K562 (cell line): ENCODE measurements around the gene ACSM6. TPM values are rescaled to one million over a fixed set of nuclear protein-coding genes. Genes with fewer than 3 reads are reported as not detected.
A peak's percentile ranks its signal among the peaks of the same experiment; 100 is the strongest.

Source experiments
- ATAC-seq: fragments of 200-7000 bp; cut with Tn5 transposase; 3 replicates; pipeline ENCODE4 v1.9.1; 2020; ENCODE audit warnings: moderate library complexity
- BruUV-seq: library from RNA; stranded (reverse); fragments of 400-500 nt; replicated peaks from 2 replicates; lab custom pipeline; 2021; lab: Mats Ljungman, UMichigan
- CTCF ChIA-PET: fragments of 300-600 bp; formaldehyde crosslinking; extraction: SDS; loops from one replicate; lab custom pipeline; 2021; ENCODE audit warnings: low intra/inter-chr PET ratio; lab: Yijun Ruan, JAX
- POLR2A ChIA-PET: fragments of 300-600, 350-650 bp; sonication (Branson Sonifier 250); formaldehyde crosslinking; extraction: SDS; loops from one replicate; lab custom pipeline; 2021; ENCODE audit warnings: antibody characterized with exemption, inconsistent platforms; lab: Yijun Ruan, JAX
- DNase-seq, 4 experiments: peaks; one replicate each; pipeline versions ENCODE4 v3.0.0 to v3.0.0-alpha.2; 2011 to 2018; ENCODE audit warnings: low spot score in 3 of 4, mixed read lengths in 3 of 4; ENCODE audit errors: extremely low read depth in 1 of 4
- FAIRE-seq: peaks from 2 replicates; lab custom pipeline; 2011; peaks lifted over from hg19 to GRCh38; lab: Jason Lieb, UNC
- H2AFZ ChIP-seq: 2 replicates; pipeline ENCODE4 v1.6.0; 2011; ENCODE audit warnings: low read depth, low read length, control low read depth, inconsistent platforms
- H3K27ac ChIP-seq: fragments of 200-600 bp; 3 replicates; pipeline ENCODE4 v1.8.0; 2011; ENCODE audit warnings: low read depth, mild to moderate bottlenecking, control low read depth, inconsistent platforms, low read length, moderate library complexity, mixed read lengths; ENCODE audit errors: extremely low read depth
- H3K27me3 ChIP-seq, 2 experiments: fragments of 300-600 bp in 1 of 2; 2 replicates in 1 of 2; 3 replicates in 1 of 2; pipeline versions ENCODE4 v1.6.0 to v1.8.0; 2011; ENCODE audit warnings: inconsistent platforms in 2 of 2, low read length in 2 of 2, mild to moderate bottlenecking in 1 of 2, mixed read lengths in 1 of 2, moderate library complexity in 1 of 2; ENCODE audit not compliant: control insufficient read depth in 2 of 2, insufficient read depth in 2 of 2
- H3K36me3 ChIP-seq: fragments of 300-600 bp; 3 replicates; pipeline ENCODE4 v1.8.0; 2011; ENCODE audit warnings: mild to moderate bottlenecking, low read length, inconsistent platforms; ENCODE audit not compliant: control insufficient read depth, insufficient read depth
- H3K4me1 ChIP-seq, 2 experiments: fragments of 200-600 bp in 1 of 2; replicated peaks in 1 of 2; 2 replicates in 1 of 2; 3 replicates in 1 of 2; pipeline versions ENCODE4 v1.5.1 to v1.8.0; 2011; ENCODE audit warnings: inconsistent platforms in 2 of 2, low read length in 2 of 2, mild to moderate bottlenecking in 1 of 2, mixed read lengths in 1 of 2, moderate library complexity in 1 of 2; ENCODE audit not compliant: control insufficient read depth in 2 of 2, insufficient read depth in 2 of 2
- H3K4me2 ChIP-seq: 2 replicates; pipeline ENCODE4 v1.6.1; 2011; ENCODE audit warnings: low read length, control low read depth, inconsistent platforms, mixed read lengths; ENCODE audit not compliant: insufficient read depth
- H3K4me3 ChIP-seq: fragments of 200-600 bp; sonication (generic), shearing (Covaris generic); 2 replicates; pipeline ENCODE4 v1.5.1; 2016; ENCODE audit warnings: control low read depth, inconsistent platforms
- H3K79me2 ChIP-seq: fragments of 200-600 bp; 3 replicates; pipeline ENCODE4 v1.8.0; 2011; ENCODE audit warnings: low read length, inconsistent platforms; ENCODE audit not compliant: control insufficient read depth, insufficient read depth
- H3K9ac ChIP-seq, 2 experiments: 2 replicates each; pipeline versions ENCODE4 v1.6.0 to v1.6.1; 2011; ENCODE audit warnings: low read depth in 2 of 2, low read length in 2 of 2, control low read depth in 1 of 2, inconsistent platforms in 1 of 2, mild to moderate bottlenecking in 1 of 2, mixed read lengths in 1 of 2; ENCODE audit not compliant: insufficient read depth in 1 of 2
- H3K9me1 ChIP-seq: one replicate; pipeline ENCODE4 v1.6.0; 2011; ENCODE audit warnings: inconsistent platforms, mild to moderate bottlenecking, low read length, moderate library complexity; ENCODE audit not compliant: control insufficient read depth, insufficient read depth
- H3K9me3 ChIP-seq: replicated peaks from 2 replicates; pipeline ENCODE4 v1.5.1; 2011; ENCODE audit warnings: low read depth, low read length, inconsistent platforms; ENCODE audit not compliant: control insufficient read depth, insufficient read depth
- H4K20me1 ChIP-seq: replicated peaks from 2 replicates; pipeline ENCODE4 v1.6.1; 2011; ENCODE audit warnings: low read length, inconsistent platforms, mixed read lengths; ENCODE audit not compliant: control insufficient read depth, insufficient read depth
- ATF3 ChIP-seq, 2 experiments: fragments of 450-650 bp in 1 of 2; sonication (generic) in 1 of 2; formaldehyde crosslinking in 1 of 2; IDR thresholded peaks in 1 of 2; conservative IDR thresholded peaks in 1 of 2; 2 replicates each; pipeline versions ENCODE4 v1.6.1 to v1.8.1; 2016 to 2023; ENCODE audit warnings: mild to moderate bottlenecking in 2 of 2, moderate library complexity in 2 of 2, inconsistent platforms in 1 of 2, missing genetic modification reagents in 1 of 2
- CBX2 ChIP-seq: fragments of 200-600 bp; sonication (generic); IDR thresholded peaks from one replicate; pipeline ENCODE4 v1.6.1; 2012; ENCODE audit warnings: mild to moderate bottlenecking, low read length, inconsistent platforms; ENCODE audit not compliant: insufficient read depth, poor library complexity, severe bottlenecking
- CC2D1A ChIP-seq: fragments of 450-650 bp; IDR thresholded peaks from 2 replicates; pipeline ENCODE4 v1.6.1; 2017; ENCODE audit warnings: mild to moderate bottlenecking
- FOSL1 ChIP-seq: fragments of 200-800 bp; sonication (Bioruptor generic); conservative IDR thresholded peaks from 2 replicates; pipeline ENCODE4 v1.6.1; 2016; ENCODE audit warnings: missing genetic modification characterization, missing compliant biosample characterization
- HDAC8 ChIP-seq: fragments of 450-650 bp; IDR thresholded peaks from 2 replicates; pipeline ENCODE4 v1.6.1; 2016; ENCODE audit warnings: mild to moderate bottlenecking, missing genetic modification characterization, moderate library complexity, missing compliant biosample characterization
- HIVEP1 ChIP-seq: fragments of 250-450 bp; sonication (Bioruptor Pico); IDR thresholded peaks from 2 replicates; pipeline ENCODE4 v1.4.0; 2020; ENCODE audit warnings: mild to moderate bottlenecking
- KDM2B ChIP-seq: fragments of 250-450 bp; sonication (Bioruptor Pico); IDR thresholded peaks from 2 replicates; pipeline ENCODE4 v1.8.0; 2021; ENCODE audit warnings: mild to moderate bottlenecking, moderate library complexity
- MXD1 ChIP-seq: fragments of 250-450 bp; sonication (Bioruptor Pico); IDR thresholded peaks from 2 replicates; pipeline ENCODE4 v1.8.0; 2021; ENCODE audit warnings: borderline replicate concordance, mild to moderate bottlenecking, moderate library complexity; ENCODE audit not compliant: poor library complexity, severe bottlenecking
- PTBP1 ChIP-seq: fragments of 200-400 bp; formaldehyde crosslinking; IDR thresholded peaks from 2 replicates; pipeline ENCODE4 v1.6.1; 2017; ENCODE audit warnings: low read depth, low read length
- RB1 ChIP-seq: fragments of 450-650 bp; IDR thresholded peaks from 2 replicates; pipeline ENCODE4 v1.6.1; 2017; ENCODE audit warnings: low read depth, mild to moderate bottlenecking
- TCFL5 ChIP-seq: fragments of 250-450 bp; sonication (Bioruptor Pico); conservative IDR thresholded peaks from 2 replicates; pipeline ENCODE4 v1.6.1; 2021; ENCODE audit warnings: mild to moderate bottlenecking, moderate library complexity, matching md5 sums
- ZNF263 ChIP-seq: sonication (generic); formaldehyde crosslinking; IDR thresholded peaks from 2 replicates; pipeline ENCODE4 v1.8.0; 2022; ENCODE audit warnings: mild to moderate bottlenecking, missing genetic modification reagents, borderline replicate concordance
- ZNF668 ChIP-seq: fragments of 250-450 bp; sonication (Bioruptor Pico); IDR thresholded peaks from 2 replicates; pipeline ENCODE4 v1.8.0; 2022; ENCODE audit warnings: mild to moderate bottlenecking, inconsistent platforms
- ZNF695 ChIP-seq: fragments of 450-650 bp; formaldehyde crosslinking; IDR thresholded peaks from 2 replicates; pipeline ENCODE4 v1.4.0; 2020; ENCODE audit warnings: mild to moderate bottlenecking, moderate library complexity
- WGBS: fragments of 100-300 bp; shearing (Covaris generic); methylation state at CpG from one replicate; pipeline ENCODE4 v1.1.6; 2016; ENCODE audit warnings: low coverage, mixed read lengths; ENCODE audit not compliant: insufficient coverage; ENCODE audit errors: missing lambda C conversion rate; 5-methylcytosine and 5-hydroxymethylcytosine counted together
- in situ Hi-C: fragments of 300-500 bp; cut with MboI; formaldehyde crosslinking; loops from 4 replicates; pipeline ENCODE4 v1.15.0; 2018; ENCODE audit warnings: inconsistent platforms, mixed read lengths
- intact Hi-C: fragments of 100-400 bp; cut with micrococcal nuclease; formaldehyde crosslinking; loops from 2 replicates; pipeline ENCODE4 v1.14.2; 2022
- polyA plus RNA-seq, 8 experiments: library from polyadenylated mRNA; depleted of rRNA in 4 of 8; stranded (reverse) in 5 of 8; unstranded in 3 of 8; fragments of >200 nt; fragmentation: Nextera tagmentation in 2 of 8; fragmentation: Illumina TruSeq in 1 of 8; extraction: Ambion mirVana in 2 of 8; extraction: Trizol in 1 of 8; gene quantifications; 2 replicates each; pipeline versions ENCODE4 v1.2.1 to v1.2.3, GENCODE V29; 2011 to 2014; ENCODE audit warnings: inconsistent platforms in 1 of 8, missing spikeins in 1 of 8
- total RNA-seq, 7 experiments: library from RNA; depleted of rRNA in 6 of 7; stranded (reverse); fragments of >200 nt in 6 of 7; fragmentation: Illumina TruSeq in 2 of 7; extraction: Trizol in 2 of 7; gene quantifications; 2 replicates each; pipeline versions ENCODE4 v1.2.1 to v1.2.3, GENCODE V29; 2011 to 2021; ENCODE audit warnings: low replicate concordance in 1 of 7

ACSM6 gene
- total and polyA plus RNA-seq, 9 of the 15 experiments (the other 6 are each of a cell fraction or from before 2014, with no cell fraction given) = not detected

GRCh38 chr10:95267251-95267650 is 73.2 kb downstream of the ACSM6 start:
- H3K27ac ChIP-seq = peak overlapping the region; percentile 56; the same call in 2 of the 3 replicates
- TF ChIP-seq HDAC8 (tag) (no peak), FOSL1 (tag) (0 out of 2 replicates have a peak, but pooled peaks have one; percentile 3), ZNF668 (CRISPR knock-in tag) (no peak)
- TF ChIP-seq, all 486 proteins: peak for 1
- ChIA-PET CTCF (no interaction called here), POLR2A (interaction anchor here (0.6 kb wide), 1 partner anchor 12 kb away, joined by 5 read pairs; no protein-coding TSS in a partner anchor)
- H3K9me1 ChIP-seq = no peaks in the 10 kb centered on the region
- in situ Hi-C loops (no loop called here), intact Hi-C loops (no loop called here)
- no peak overlapping the region for H2AFZ ChIP-seq
- H3K9me3 ChIP-seq = no peaks in the 10 kb centered on the region
- BruUV-seq = no TSS peak
- DNase-seq = no peak
- peaks cover 60% of the 10 kb centered on the region; the same call in 2 of the 3 replicates for H3K36me3 ChIP-seq
- H3K4me3 ChIP-seq = no peak overlapping the region
- peaks cover 10% of the 10 kb centered on the region; the same call in 1 of the 3 replicates for H3K79me2 ChIP-seq
- peaks cover 0 to 17% of the 10 kb centered on the region in 2 experiments; a peak in 3 of 5 replicates for H3K4me1 ChIP-seq
- WGBS = 55% methylated on average over 3 of the region's 3 CpGs
- ATAC-seq = no peak
- no peaks in the 10 kb centered on the region for H3K27me3 ChIP-seq
- H3K9ac ChIP-seq = peak overlapping the region in 1 of 2 experiments; percentile 16; a peak in 2 of 4 replicates
- no peak for FAIRE-seq
- no peak overlapping the region for H3K4me2 ChIP-seq
- no peaks in the 10 kb centered on the region for H4K20me1 ChIP-seq

GRCh38 chr10:95268438-95268837 is 74.4 kb downstream of the ACSM6 start:
- Histone ChIP-seq H4K20me1 (no peaks in the 10 kb centered on the region), H3K27me3 (no peaks in the 10 kb centered on the region), H2AFZ (no peak overlapping the region), H3K9me1 (no peaks in the 10 kb centered on the region), H3K27ac (peak overlapping the region; percentile 23; the same call in 2 of the 3 replicates), H3K9me3 (no peaks in the 10 kb centered on the region), H3K36me3 (peaks cover 49% of the 10 kb centered on the region; the same call in 2 of the 3 replicates), H3K9ac (0 out of 4 replicates have a peak overlapping the region, but pooled peaks of 1 of the 2 experiments have one; percentile 19), H3K4me1 (peaks cover 0 to 17% of the 10 kb centered on the region in 2 experiments; a peak in 3 of 5 replicates), H3K4me2 (no peak overlapping the region), H3K79me2 (peaks cover 18% of the 10 kb centered on the region), H3K4me3 (no peak overlapping the region)
- DNase-seq (no peak), ATAC-seq (no peak), FAIRE-seq (no peak)
- 85% methylated on average over 9 of the region's 12 CpGs for WGBS
- BruUV-seq = no TSS peak
- CTCF ChIA-PET = no interaction called here
- POLR2A ChIA-PET = interaction anchor here (1.0 kb wide), 1 partner anchor 9 kb away, joined by 3 read pairs; no protein-coding TSS in a partner anchor
- in situ Hi-C loops = no loop called here
- intact Hi-C loops = no loop called here
- no peak for TF ChIP-seq ZNF263 (CRISPR knock-in tag)
- TF ChIP-seq HIVEP1 (CRISPR knock-in tag) = no peak
- no peak for TF ChIP-seq ZNF695 (CRISPR knock-in tag)
- no peak for TF ChIP-seq TCFL5 (CRISPR knock-in tag)
- TF ChIP-seq ATF3 (IDR thresholded peaks at IDR 0.05) = no peak
- no peak for TF ChIP-seq ATF3 (CRISPR knock-in tag; conservative IDR thresholded peaks at IDR 0.05)
- TF ChIP-seq MXD1 (CRISPR knock-in tag) = no peak
- no peak for TF ChIP-seq KDM2B (CRISPR knock-in tag)
- TF ChIP-seq PTBP1 = no peak
- no peak for TF ChIP-seq RB1
- TF ChIP-seq CC2D1A = no peak
- TF ChIP-seq CBX2 = no peak
